CD4-positive, CD25-positive, alpha-beta regulatory T cell (primary cell): ENCODE measurements around the gene FAM219A. TPM values are rescaled to one million over a fixed set of nuclear protein-coding genes. Genes with fewer than 3 reads are reported as not detected.
A peak's percentile ranks its signal among the peaks of the same experiment; 100 is the strongest.

ENCODE experiments used
- ATAC-seq, 2 donors: fragments of 150-1000 bp; cut with Tn5 transposase; one replicate each; pipeline ENCODE4 v1.10.0; 2021; ENCODE audit warnings: low read depth in 2 of 2, moderate number of reproducible peaks in 2 of 2, moderate library complexity in 1 of 2
- DNase-seq, 3 donors: peaks; one replicate each; pipeline versions ENCODE4 v3.0.0 to v3.0.0-alpha.2; 2012 to 2022; ENCODE audit warnings: mixed read lengths in 1 of 3
- H3K27ac ChIP-seq: one replicate; pipeline ENCODE4 v1.7.0; 2013; ENCODE audit warnings: mild to moderate bottlenecking, low read length; ENCODE audit not compliant: insufficient read depth, poor library complexity, severe bottlenecking
- H3K27me3 ChIP-seq: one replicate; pipeline ENCODE4 v1.7.0; 2013; ENCODE audit warnings: low read length; ENCODE audit not compliant: control insufficient read depth, insufficient read depth
- H3K36me3 ChIP-seq: one replicate; pipeline ENCODE4 v1.7.0; 2013; ENCODE audit warnings: mild to moderate bottlenecking, low read length, moderate library complexity; ENCODE audit not compliant: control insufficient read depth, insufficient read depth
- H3K4me1 ChIP-seq: 2 replicates; pipeline ENCODE4 v1.7.0; 2013; ENCODE audit warnings: mild to moderate bottlenecking, low read length; ENCODE audit not compliant: insufficient read depth, control insufficient read depth, poor library complexity, severe bottlenecking
- H3K4me3 ChIP-seq: one replicate; pipeline ENCODE4 v1.7.0; 2013; ENCODE audit warnings: low read depth, mild to moderate bottlenecking, low read length, moderate library complexity
- H3K9me3 ChIP-seq, 2 experiments: 1 replicate in 1 of 2; 2 replicates in 1 of 2; pipeline ENCODE4 v1.7.0; 2013; ENCODE audit warnings: low read length in 2 of 2, mild to moderate bottlenecking in 1 of 2, moderate library complexity in 1 of 2; ENCODE audit not compliant: control insufficient read depth in 2 of 2
- H3K27ac Mint-ChIP-seq, 3 donors: one replicate each; pipeline ENCODE4 v1.8.0; 2020 to 2022; ENCODE audit warnings: mild to moderate bottlenecking in 3 of 3, mixed read lengths in 3 of 3, moderate library complexity in 2 of 3
- H3K27me3 Mint-ChIP-seq: one replicate; pipeline ENCODE4 v1.8.0; 2022; ENCODE audit warnings: mild to moderate bottlenecking, mixed read lengths
- H3K36me3 Mint-ChIP-seq: one replicate; pipeline ENCODE4 v1.8.0; 2020; ENCODE audit warnings: mixed read lengths
- H3K4me1 Mint-ChIP-seq, 4 donors: one replicate each; pipeline ENCODE4 v1.8.0; 2020 to 2022; ENCODE audit warnings: mixed read lengths in 4 of 4, mild to moderate bottlenecking in 1 of 4
- H3K4me3 Mint-ChIP-seq, 4 donors: one replicate each; pipeline ENCODE4 v1.8.0; 2020 to 2022; ENCODE audit warnings: mild to moderate bottlenecking in 4 of 4, mixed read lengths in 4 of 4, moderate library complexity in 3 of 4
- H3K9me3 Mint-ChIP-seq, 7 donors: one replicate each; pipeline ENCODE4 v1.8.0; 2020 to 2022; ENCODE audit warnings: mixed read lengths in 7 of 7, mild to moderate bottlenecking in 3 of 7, moderate library complexity in 2 of 7
- polyA plus RNA-seq, 4 donors: library from polyadenylated mRNA; unstranded; fragments of 300-500 nt; fragmentation: Illumina TruSeq; gene quantifications; one replicate each; pipeline ENCODE4 v1.2.3, GENCODE V29; 2021
- total RNA-seq: library from RNA; stranded (reverse); gene quantifications from one replicate; pipeline ENCODE4 v1.2.3, GENCODE V29; 2022

FAM219A gene
- total and polyA plus RNA-seq, 5 donors from 2014 or later = 0.70 to 16.9 (median 1.1) TPM

- H3K27ac Mint-ChIP-seq = no peak overlapping the region
- no peaks in the 10 kb centered on the region for H3K4me1 Mint-ChIP-seq
- Histone ChIP-seq H3K4me3 (no peak overlapping the region), H3K36me3 (no peaks in the 10 kb centered on the region), H3K9me3 (no peaks in the 10 kb centered on the region), H3K4me1 (no peaks in the 10 kb centered on the region), H3K27ac (no peak overlapping the region), H3K27me3 (no peaks in the 10 kb centered on the region)
- DNase-seq (peak in 1 of 3 donors; percentile 13), ATAC-seq (no peak)
- no peaks in the 10 kb centered on the region for H3K36me3 Mint-ChIP-seq
- H3K27me3 Mint-ChIP-seq = peaks cover 33% of the 10 kb centered on the region
- peaks cover 0 to 2% (median 0%) of the 10 kb centered on the region in 7 donors for H3K9me3 Mint-ChIP-seq
- H3K4me3 Mint-ChIP-seq = no peak overlapping the region
Measured at GRCh38 chr9:34493972-34494535, 35.7 kb upstream of the FAM219A start.

GRCh38 chr9:34492051-34492450 is 33.7 kb upstream of the FAM219A start:
- Histone ChIP-seq H3K4me3 (no peak overlapping the region), H3K27ac (no peak overlapping the region), H3K27me3 (peaks cover 5% of the 10 kb centered on the region), H3K4me1 (no peaks in the 10 kb centered on the region), H3K9me3 (no peaks in the 10 kb centered on the region), H3K36me3 (no peaks in the 10 kb centered on the region)
- H3K36me3 Mint-ChIP-seq = no peaks in the 10 kb centered on the region
- ATAC-seq (no peak), DNase-seq (no peak)
- peaks cover 0 to 2% (median 0%) of the 10 kb centered on the region in 7 donors for H3K9me3 Mint-ChIP-seq
- peaks cover 40% of the 10 kb centered on the region for H3K27me3 Mint-ChIP-seq
- H3K4me3 Mint-ChIP-seq = no peak overlapping the region
- H3K27ac Mint-ChIP-seq = no peak overlapping the region
- no peaks in the 10 kb centered on the region for H3K4me1 Mint-ChIP-seq

GRCh38 chr9:34491596-34491995 is 33.2 kb upstream of the FAM219A start:
- H3K27ac ChIP-seq = no peak overlapping the region
- H3K36me3 Mint-ChIP-seq = no peaks in the 10 kb centered on the region
- peaks cover 5% of the 10 kb centered on the region for H3K27me3 ChIP-seq
- H3K9me3 Mint-ChIP-seq = peaks cover 0 to 2% (median 0%) of the 10 kb centered on the region in 7 donors
- H3K4me1 Mint-ChIP-seq = no peaks in the 10 kb centered on the region
- H3K27me3 Mint-ChIP-seq = peaks cover 35% of the 10 kb centered on the region
- H3K4me1 ChIP-seq = no peaks in the 10 kb centered on the region
- no peak overlapping the region for H3K4me3 ChIP-seq
- no peak for DNase-seq
- ATAC-seq = no peak
- H3K4me3 Mint-ChIP-seq = no peak overlapping the region
- no peak overlapping the region for H3K27ac Mint-ChIP-seq
- H3K9me3 ChIP-seq = no peaks in the 10 kb centered on the region
- H3K36me3 ChIP-seq = no peaks in the 10 kb centered on the region

DNA sequence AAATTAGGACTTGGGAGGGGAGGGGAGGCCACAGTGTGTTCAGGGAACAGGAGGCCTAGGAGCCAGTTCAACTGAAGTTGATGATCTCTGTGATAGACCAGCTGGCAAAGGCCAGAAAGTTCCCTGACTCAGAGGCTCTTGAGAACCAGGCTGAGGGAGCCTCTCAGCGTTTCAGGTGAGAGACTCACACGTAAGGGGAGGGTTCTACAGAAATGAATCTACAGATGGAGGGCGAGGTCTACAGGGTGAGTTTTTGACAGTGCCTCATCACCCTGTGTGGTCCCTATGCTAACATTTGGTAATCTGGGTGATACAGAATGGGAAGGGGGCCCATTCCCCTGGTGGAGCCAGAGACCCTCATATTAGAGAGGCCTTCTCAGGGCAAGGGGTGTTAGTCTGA is 32.4 kb upstream of the FAM219A start:
- no peaks in the 10 kb centered on the region for H3K36me3 Mint-ChIP-seq
- H3K4me1 Mint-ChIP-seq = no peaks in the 10 kb centered on the region
- Histone ChIP-seq H3K4me1 (no peaks in the 10 kb centered on the region), H3K9me3 (no peaks in the 10 kb centered on the region), H3K36me3 (no peaks in the 10 kb centered on the region), H3K27me3 (peaks cover 5% of the 10 kb centered on the region), H3K4me3 (no peak overlapping the region), H3K27ac (no peak overlapping the region)
- peaks cover 32% of the 10 kb centered on the region for H3K27me3 Mint-ChIP-seq
- H3K27ac Mint-ChIP-seq = no peak overlapping the region
- ATAC-seq = no peak
- no peak for DNase-seq
- H3K9me3 Mint-ChIP-seq = peaks cover 0 to 2% (median 0%) of the 10 kb centered on the region in 7 donors
- H3K4me3 Mint-ChIP-seq = no peak overlapping the region

DNA sequence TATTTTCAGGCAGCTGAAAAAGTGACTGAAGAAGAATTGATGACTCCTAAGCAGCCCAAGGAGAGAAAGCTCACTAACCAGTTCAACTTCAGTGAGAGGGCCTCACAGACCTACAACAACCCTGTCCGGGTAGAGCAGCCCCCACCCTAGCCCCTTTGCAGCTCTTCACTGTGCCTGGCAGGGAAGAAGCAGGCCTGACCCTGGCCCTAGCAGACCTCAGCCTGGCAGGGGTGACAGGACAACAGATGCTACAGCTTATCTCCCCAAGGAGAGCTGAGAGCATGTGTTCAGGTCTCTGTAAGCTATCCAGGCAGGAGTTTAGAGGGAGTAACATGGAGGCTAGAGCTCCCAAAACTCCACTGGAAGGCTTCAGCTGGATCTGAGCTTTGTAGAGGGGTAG is 32.0 kb upstream of the FAM219A start:
- no peaks in the 10 kb centered on the region for H3K36me3 Mint-ChIP-seq
- H3K9me3 Mint-ChIP-seq = peaks cover 0 to 2% (median 0%) of the 10 kb centered on the region in 7 donors
- H3K27me3 Mint-ChIP-seq = peaks cover 36% of the 10 kb centered on the region

GRCh38 chr9:34486572-34486971 is 28.2 kb upstream of the FAM219A start:
- Mint-ChIP-seq H3K9me3 (peaks cover 0 to 2% (median 0%) of the 10 kb centered on the region in 7 donors), H3K36me3 (no peaks in the 10 kb centered on the region), H3K27ac (no peak overlapping the region), H3K27me3 (peaks cover 34% of the 10 kb centered on the region), H3K4me3 (no peak overlapping the region), H3K4me1 (no peaks in the 10 kb centered on the region)
- no peaks in the 10 kb centered on the region for H3K4me1 ChIP-seq
- ATAC-seq (no peak), DNase-seq (no peak)
- H3K4me3 ChIP-seq = no peak overlapping the region
- H3K27me3 ChIP-seq = peaks cover 9% of the 10 kb centered on the region
- H3K27ac ChIP-seq = no peak overlapping the region
- H3K36me3 ChIP-seq = no peaks in the 10 kb centered on the region
- H3K9me3 ChIP-seq = no peaks in the 10 kb centered on the region

More for the DNA sequence above, 32.0 kb upstream of the FAM219A start:
- no peaks in the 10 kb centered on the region for H3K9me3 ChIP-seq
- no peak overlapping the region for H3K4me3 ChIP-seq
- Mint-ChIP-seq H3K27ac (no peak overlapping the region), H3K4me3 (no peak overlapping the region), H3K4me1 (no peaks in the 10 kb centered on the region)
- DNase-seq (no peak), ATAC-seq (no peak)
- no peak overlapping the region for H3K27ac ChIP-seq
- H3K36me3 ChIP-seq = no peaks in the 10 kb centered on the region
- peaks cover 5% of the 10 kb centered on the region for H3K27me3 ChIP-seq
- H3K4me1 ChIP-seq = no peaks in the 10 kb centered on the region

GRCh38 chr9:34485822-34486221 is 27.5 kb upstream of the FAM219A start:
- Histone ChIP-seq H3K27ac (no peak overlapping the region), H3K9me3 (no peaks in the 10 kb centered on the region), H3K27me3 (peaks cover 9% of the 10 kb centered on the region), H3K4me3 (no peak overlapping the region), H3K36me3 (no peaks in the 10 kb centered on the region), H3K4me1 (no peaks in the 10 kb centered on the region)
- Mint-ChIP-seq H3K4me1 (no peaks in the 10 kb centered on the region), H3K4me3 (no peak overlapping the region), H3K9me3 (peaks cover 0 to 2% (median 0%) of the 10 kb centered on the region in 7 donors), H3K36me3 (no peaks in the 10 kb centered on the region), H3K27me3 (peaks cover 26% of the 10 kb centered on the region), H3K27ac (no peak overlapping the region)
- DNase-seq (no peak), ATAC-seq (no peak)

DNA sequence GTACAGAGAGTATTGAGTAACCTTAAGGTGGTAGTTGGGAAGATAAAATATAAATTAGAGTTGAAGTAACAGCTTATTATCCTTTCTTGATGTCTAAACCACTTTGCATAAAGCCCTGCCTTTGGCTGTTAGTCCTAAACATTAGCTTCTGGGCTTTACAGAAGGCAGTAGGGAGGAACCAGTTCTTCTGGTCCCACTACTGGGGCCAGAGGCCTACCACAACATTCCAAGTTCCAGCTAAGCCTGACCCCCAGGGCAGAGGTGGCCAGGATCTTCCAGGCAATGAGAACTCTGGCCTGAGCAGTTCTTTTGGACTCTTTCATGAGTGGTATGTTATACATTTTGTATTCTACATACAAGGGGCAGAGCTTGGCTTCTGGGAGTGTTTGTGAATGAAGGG is 26.3 kb upstream of the FAM219A start:
- ATAC-seq (no peak), DNase-seq (no peak)
- H3K36me3 ChIP-seq = no peaks in the 10 kb centered on the region
- H3K27me3 ChIP-seq = peaks cover 9% of the 10 kb centered on the region
- H3K9me3 Mint-ChIP-seq = peaks cover 0 to 2% (median 0%) of the 10 kb centered on the region in 7 donors
- peaks cover 28% of the 10 kb centered on the region for H3K27me3 Mint-ChIP-seq
- H3K36me3 Mint-ChIP-seq = no peaks in the 10 kb centered on the region
- H3K4me3 ChIP-seq = no peak overlapping the region
- H3K4me1 ChIP-seq = no peaks in the 10 kb centered on the region
- H3K4me3 Mint-ChIP-seq = no peak overlapping the region
- H3K27ac Mint-ChIP-seq = no peak overlapping the region
- H3K4me1 Mint-ChIP-seq = no peaks in the 10 kb centered on the region
- no peak overlapping the region for H3K27ac ChIP-seq
- no peaks in the 10 kb centered on the region for H3K9me3 ChIP-seq
